Mesothelial cell of epicardium (in vitro differentiated cells): ENCODE measurements around the gene HOXC9. TPM values are rescaled to one million over a fixed set of nuclear protein-coding genes. Genes with fewer than 3 reads are reported as not detected.
A peak's percentile ranks its signal among the peaks of the same experiment; 100 is the strongest.
"Not testable (repeated sequence)": the region's sequence is repeated elsewhere in the genome, so short reads cannot be mapped to it uniquely, and the experiment has no call there.

Experiments used
- DNase-seq, 2 experiments: peaks; one replicate each; pipeline ENCODE4 v3.0.0; 2021; ENCODE audit warnings: low spot score in 2 of 2; ENCODE audit not compliant: unreplicated experiment in 2 of 2
- H3K27ac Mint-ChIP-seq: 2 replicates; pipeline ENCODE4 v1.8.0; 2021; ENCODE audit warnings: mixed read lengths
- H3K27me3 Mint-ChIP-seq: 2 replicates; pipeline ENCODE4 v1.8.0; 2021; ENCODE audit warnings: low read depth, mixed read lengths
- H3K36me3 Mint-ChIP-seq: 2 replicates; pipeline ENCODE4 v1.8.0; 2021; ENCODE audit warnings: mixed read lengths
- H3K4me1 Mint-ChIP-seq: 2 replicates; pipeline ENCODE4 v1.8.0; 2021; ENCODE audit warnings: mixed read lengths
- H3K4me3 Mint-ChIP-seq: 2 replicates; pipeline ENCODE4 v1.8.0; 2021; ENCODE audit warnings: mild to moderate bottlenecking, moderate library complexity, mixed read lengths
- H3K9me3 Mint-ChIP-seq: 2 replicates; pipeline ENCODE4 v1.8.0; 2021; ENCODE audit warnings: mixed read lengths
- CTCF ChIP-seq: fragments of 200-600 bp; sonication (generic); IDR thresholded peaks from one replicate; pipeline ENCODE4 v1.5.0; 2021; ENCODE audit warnings: antibody characterized with exemption; ENCODE audit not compliant: unreplicated experiment
- total RNA-seq: library from RNA; stranded (reverse); gene quantifications from 3 replicates; pipeline ENCODE4 v1.2.1, GENCODE V29; 2021

HOXC9 gene
- total RNA-seq, 1 donor from 2014 or later = 2.0 TPM

GRCh38 chr12:54039417-54040147, 39.6 kb downstream of the HOXC9 start:
- peaks cover 7% of the 10 kb centered on the region for H3K27me3 Mint-ChIP-seq
- peak overlapping the region; percentile 81 for H3K4me3 Mint-ChIP-seq
- H3K9me3 Mint-ChIP-seq = no peaks in the 10 kb centered on the region
- peak in 1 of 2 experiments; percentile 45 for DNase-seq
- TF ChIP-seq CTCF = no peak
- peaks cover 93% of the 10 kb centered on the region for H3K4me1 Mint-ChIP-seq
- H3K27ac Mint-ChIP-seq = peak overlapping the region; percentile 98
- H3K36me3 Mint-ChIP-seq = no peaks in the 10 kb centered on the region

DNA sequence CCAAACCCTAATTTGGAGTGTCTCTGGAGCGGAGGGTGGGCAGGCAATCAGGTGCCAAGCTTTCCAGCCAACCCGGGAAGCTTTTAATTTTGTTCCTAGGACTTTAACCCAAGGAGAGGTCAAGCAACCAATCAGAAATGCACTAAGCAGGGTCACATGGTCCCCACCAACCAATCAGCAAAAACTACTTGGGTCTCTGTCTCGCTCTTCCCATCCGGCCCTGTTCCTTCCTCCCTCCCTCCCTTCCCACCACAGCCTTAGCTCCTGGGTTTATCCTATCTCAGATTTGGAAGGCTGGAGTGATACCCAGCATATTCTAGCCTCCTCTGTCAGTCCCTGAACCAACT, 40.2 kb downstream of the HOXC9 start:
- H3K36me3 Mint-ChIP-seq = no peaks in the 10 kb centered on the region

GRCh38 chr12:54040648-54041047, 40.7 kb downstream of the HOXC9 start:
- no peak for DNase-seq
- Mint-ChIP-seq H3K4me3 (peak overlapping the region; percentile 81), H3K27ac (peak overlapping the region; percentile 98), H3K9me3 (no peaks in the 10 kb centered on the region), H3K4me1 (peaks cover 93% of the 10 kb centered on the region), H3K36me3 (no peaks in the 10 kb centered on the region), H3K27me3 (peaks cover 8% of the 10 kb centered on the region)
- TF ChIP-seq CTCF = no peak

More for the DNA sequence above, 40.2 kb downstream of the HOXC9 start:
- H3K4me1 Mint-ChIP-seq = peaks cover 93% of the 10 kb centered on the region
- no peaks in the 10 kb centered on the region for H3K9me3 Mint-ChIP-seq
- H3K27me3 Mint-ChIP-seq = peaks cover 6% of the 10 kb centered on the region
- TF ChIP-seq CTCF = no peak
- peak overlapping the region; percentile 98 for H3K27ac Mint-ChIP-seq
- peak in 1 of 2 experiments; percentile 67 for DNase-seq
- peak overlapping the region; percentile 81 for H3K4me3 Mint-ChIP-seq

DNA sequence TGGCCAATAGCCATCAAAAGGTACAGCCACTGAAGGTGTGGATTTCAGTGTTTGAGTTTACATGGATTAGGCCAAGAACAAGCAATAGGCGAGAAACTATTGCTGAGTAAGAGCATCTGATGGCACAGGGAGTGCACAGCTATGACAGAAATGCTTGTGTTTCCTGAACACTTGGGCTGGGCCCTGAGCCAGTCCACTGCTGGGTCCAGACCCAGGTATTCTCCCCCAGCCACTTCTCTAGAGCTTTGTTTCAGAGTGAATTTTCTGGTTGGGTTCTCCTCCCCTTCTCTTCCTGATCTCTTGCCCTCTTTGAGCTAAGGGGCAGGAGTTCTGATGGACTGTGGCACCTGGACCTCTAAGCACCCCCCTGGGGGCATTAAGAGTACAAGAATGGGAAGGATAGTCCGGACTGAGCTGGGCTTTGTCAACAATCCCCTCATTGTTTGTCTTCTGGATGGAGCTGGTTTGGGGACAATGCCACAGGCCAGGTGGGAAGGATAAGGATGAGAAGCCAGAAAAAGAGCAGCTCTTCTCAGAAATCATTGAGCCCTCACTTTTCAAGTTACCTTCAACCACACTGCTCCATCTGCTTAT, 41.2 kb downstream of the HOXC9 start:
- Mint-ChIP-seq H3K36me3 (no peaks in the 10 kb centered on the region), H3K27ac (peak overlapping the region; percentile 35), H3K4me3 (peak overlapping the region; percentile 36), H3K9me3 (no peaks in the 10 kb centered on the region), H3K27me3 (peaks cover 11% of the 10 kb centered on the region), H3K4me1 (peaks cover 92% of the 10 kb centered on the region)
- TF ChIP-seq CTCF = no peak
- DNase-seq = no peak

GRCh38 chr12:54042033-54042432, 42.1 kb downstream of the HOXC9 start:
- Mint-ChIP-seq H3K4me3 (peak overlapping the region; percentile 13), H3K27me3 (peaks cover 13% of the 10 kb centered on the region), H3K27ac (peak overlapping the region; percentile 98), H3K4me1 (peaks cover 91% of the 10 kb centered on the region)
- not testable (repeated sequence) for H3K9me3 Mint-ChIP-seq, H3K36me3 Mint-ChIP-seq, DNase-seq
